ENCODE data around the gene SLC9A5.

- TF ChIP-seq, protein P1, sequence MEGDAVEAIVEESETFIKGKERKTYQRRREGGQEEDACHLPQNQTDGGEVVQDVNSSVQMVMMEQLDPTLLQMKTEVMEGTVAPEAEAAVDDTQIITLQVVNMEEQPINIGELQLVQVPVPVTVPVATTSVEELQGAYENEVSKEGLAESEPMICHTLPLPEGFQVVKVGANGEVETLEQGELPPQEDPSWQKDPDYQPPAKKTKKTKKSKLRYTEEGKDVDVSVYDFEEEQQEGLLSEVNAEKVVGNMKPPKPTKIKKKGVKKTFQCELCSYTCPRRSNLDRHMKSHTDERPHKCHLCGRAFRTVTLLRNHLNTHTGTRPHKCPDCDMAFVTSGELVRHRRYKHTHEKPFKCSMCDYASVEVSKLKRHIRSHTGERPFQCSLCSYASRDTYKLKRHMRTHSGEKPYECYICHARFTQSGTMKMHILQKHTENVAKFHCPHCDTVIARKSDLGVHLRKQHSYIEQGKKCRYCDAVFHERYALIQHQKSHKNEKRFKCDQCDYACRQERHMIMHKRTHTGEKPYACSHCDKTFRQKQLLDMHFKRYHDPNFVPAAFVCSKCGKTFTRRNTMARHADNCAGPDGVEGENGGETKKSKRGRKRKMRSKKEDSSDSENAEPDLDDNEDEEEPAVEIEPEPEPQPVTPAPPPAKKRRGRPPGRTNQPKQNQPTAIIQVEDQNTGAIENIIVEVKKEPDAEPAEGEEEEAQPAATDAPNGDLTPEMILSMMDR (IDR thresholded peaks at IDR 0.05; ENCODE audit: low read length): no peak
- TF ChIP-seq EZH2 (IDR thresholded peaks at IDR 0.05; ENCODE audit: borderline replicate concordance, low read length): no peak
Measured at GRCh38 chr16:67248401-67249177, at the start of gene SLC9A5.
